B cell (primary cell): Measurements from ENCODE around the gene RNASET2.

ENCODE experiments used
- EZH2 ChIP-seq: IDR thresholded peaks from 2 replicates; pipeline ENCODE4 v1.6.1; 2012; ENCODE audit warnings: borderline replicate concordance, low read depth, mild to moderate bottlenecking, moderate library complexity, low read length; ENCODE audit not compliant: insufficient read depth, poor library complexity, severe bottlenecking
- TF ChIP-seq, protein P1 (sequence below): fragments of 200-600 bp; IDR thresholded peaks from one replicate; pipeline ENCODE4 v1.8.0; 2022; ENCODE audit warnings: antibody characterized with exemption, mild to moderate bottlenecking

DNA sequence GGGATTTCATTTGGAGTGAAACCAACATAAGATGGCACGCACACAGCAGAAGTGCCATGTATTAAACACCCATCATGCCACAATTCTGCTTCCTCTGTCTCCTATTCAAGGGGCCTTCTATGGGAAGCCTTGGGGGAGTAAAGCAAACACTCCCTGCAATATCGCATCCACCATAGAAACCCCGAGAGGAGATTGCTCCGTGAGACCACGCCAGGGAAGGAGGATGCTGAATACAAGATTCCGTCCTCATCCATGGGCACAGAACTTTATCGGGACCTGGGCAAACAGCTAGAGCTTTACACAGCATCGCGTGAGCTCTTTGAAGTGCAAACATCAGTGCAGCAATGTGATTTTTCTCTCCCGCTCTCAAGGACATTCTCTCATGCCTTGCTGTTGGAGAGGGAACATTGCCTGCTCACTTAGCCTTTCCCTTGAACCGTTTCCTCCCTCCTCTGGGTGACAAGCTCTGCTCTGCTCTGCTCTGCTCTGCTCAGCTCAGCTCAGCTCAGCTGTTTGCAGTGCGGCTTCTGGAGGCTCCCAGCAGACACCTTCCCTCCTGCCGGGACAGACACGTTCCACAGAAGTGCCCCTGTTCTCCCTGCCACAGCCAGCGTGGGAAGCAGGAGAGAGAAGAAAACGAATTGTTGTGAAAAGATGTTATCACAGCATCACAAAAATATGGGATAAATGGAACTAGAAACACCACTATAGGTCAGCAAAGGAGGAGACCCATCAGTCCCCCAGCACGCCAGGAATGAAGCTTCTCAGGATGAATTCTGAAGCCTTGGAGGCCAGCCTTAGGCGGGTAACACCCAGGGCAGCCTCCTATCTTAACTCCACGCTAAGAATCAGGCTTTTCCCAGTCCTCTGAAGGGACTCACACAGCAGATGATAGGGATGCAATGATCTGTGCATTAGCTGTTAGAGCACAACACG is 48.2 kb downstream of the RNASET2 start:
- TF ChIP-seq EZH2 = no peak
- TF ChIP-seq, protein P1, sequence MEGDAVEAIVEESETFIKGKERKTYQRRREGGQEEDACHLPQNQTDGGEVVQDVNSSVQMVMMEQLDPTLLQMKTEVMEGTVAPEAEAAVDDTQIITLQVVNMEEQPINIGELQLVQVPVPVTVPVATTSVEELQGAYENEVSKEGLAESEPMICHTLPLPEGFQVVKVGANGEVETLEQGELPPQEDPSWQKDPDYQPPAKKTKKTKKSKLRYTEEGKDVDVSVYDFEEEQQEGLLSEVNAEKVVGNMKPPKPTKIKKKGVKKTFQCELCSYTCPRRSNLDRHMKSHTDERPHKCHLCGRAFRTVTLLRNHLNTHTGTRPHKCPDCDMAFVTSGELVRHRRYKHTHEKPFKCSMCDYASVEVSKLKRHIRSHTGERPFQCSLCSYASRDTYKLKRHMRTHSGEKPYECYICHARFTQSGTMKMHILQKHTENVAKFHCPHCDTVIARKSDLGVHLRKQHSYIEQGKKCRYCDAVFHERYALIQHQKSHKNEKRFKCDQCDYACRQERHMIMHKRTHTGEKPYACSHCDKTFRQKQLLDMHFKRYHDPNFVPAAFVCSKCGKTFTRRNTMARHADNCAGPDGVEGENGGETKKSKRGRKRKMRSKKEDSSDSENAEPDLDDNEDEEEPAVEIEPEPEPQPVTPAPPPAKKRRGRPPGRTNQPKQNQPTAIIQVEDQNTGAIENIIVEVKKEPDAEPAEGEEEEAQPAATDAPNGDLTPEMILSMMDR = no peak
